NCI-H187 treated with DMSO at 0.1 percent for 48 hours (cell line): ENCODE measurements around the gene YPEL5.
A peak's percentile ranks its signal among the peaks of the same experiment; 100 is the strongest.
"Not testable (repeated sequence)": the region's sequence is repeated elsewhere in the genome, so short reads cannot be mapped to it uniquely, and the experiment has no call there.

Experiments used
- DNase-seq: peaks from one replicate; lab custom pipeline; 2025; lab: John Stamatoyannopoulos, UW

The YPEL5 gene

GRCh38 chr2:30146337-30147195 lies at the start of gene YPEL5:
TSS of gene YPEL5 (plus strand) at chr2:30147007. CDS start at chr2:30156652, 9,645 bp downstream.
- DNase-seq, result peak; percentile 98

- DNase-seq, result no peak
Observed at GRCh38 chr2:30098266-30099005, 48.4 kb upstream of the YPEL5 start.

- DNase-seq, result not testable (repeated sequence)
Observed at GRCh38 chr2:30099366-30099765, 47.4 kb upstream of the YPEL5 start.

GRCh38 chr2:30100691-30101090 lies 46.1 kb upstream of the YPEL5 start:
- not testable (repeated sequence) for DNase-seq

- no peak for DNase-seq
Observed at GRCh38 chr2:30104307-30104706, 42.5 kb upstream of the YPEL5 start.

- no peak for DNase-seq
Observed at GRCh38 chr2:30105556-30105955, 41.3 kb upstream of the YPEL5 start.

GRCh38 chr2:30106543-30106942 lies 40.3 kb upstream of the YPEL5 start:
- DNase-seq, result no peak

- no peak for DNase-seq
Observed at GRCh38 chr2:30108192-30108591, 38.6 kb upstream of the YPEL5 start.

- no peak for DNase-seq
Observed at GRCh38 chr2:30108851-30109250, 38.0 kb upstream of the YPEL5 start.

- no peak for DNase-seq
Observed at GRCh38 chr2:30109856-30110255, 37.0 kb upstream of the YPEL5 start.

GRCh38 chr2:30110773-30111172 lies 36.0 kb upstream of the YPEL5 start:
- DNase-seq, result no peak

- DNase-seq, result not testable (repeated sequence)
Observed at GRCh38 chr2:30111186-30111585, 35.6 kb upstream of the YPEL5 start.

GRCh38 chr2:30112561-30112960 lies 34.2 kb upstream of the YPEL5 start:
- no peak for DNase-seq

- DNase-seq, result no peak
Observed at GRCh38 chr2:30113617-30114293, 33.1 kb upstream of the YPEL5 start.

- peak; percentile 64 for DNase-seq
Observed at GRCh38 chr2:30115141-30115980, 31.4 kb upstream of the YPEL5 start.

- no peak for DNase-seq
Observed at GRCh38 chr2:30115981-30116285, 30.9 kb upstream of the YPEL5 start.

GRCh38 chr2:30122362-30122761 lies 24.4 kb upstream of the YPEL5 start:
- no peak for DNase-seq

GRCh38 chr2:30127016-30127893 lies 19.6 kb upstream of the YPEL5 start:
- no peak for DNase-seq

- no peak for DNase-seq
Observed at GRCh38 chr2:30134582-30134981, 12.2 kb upstream of the YPEL5 start.

- no peak for DNase-seq
Observed at GRCh38 chr2:30135541-30135940, 11.3 kb upstream of the YPEL5 start.
